Measurements from ENCODE around the gene C2CD3. TPM values are rescaled to one million over a fixed set of nuclear protein-coding genes. Genes with fewer than 3 reads are reported as not detected.

C2CD3 gene
- total RNA-seq, 1 donor from 2014 or later, result 13.8 TPM

- Histone ChIP-seq H3K4me3 (no peak overlapping the region), H3K9me3 (replicated peaks) (no peaks in the 10 kb centered on the region), H3K36me3 (peaks cover 17% of the 10 kb centered on the region), H3K4me1 (peaks cover 14% of the 10 kb centered on the region), H3K27me3 (ENCODE audit: low read depth) (no peaks in the 10 kb centered on the region), H3K27ac (replicated peaks) (no peak overlapping the region)
- intact Hi-C loops (cut with micrococcal nuclease), result no loop called here
- no peak for TF ChIP-seq CTCF (IDR thresholded peaks at IDR 0.05; ENCODE audit: borderline replicate concordance)
- no peak for DNase-seq
These were observed 145.2 kb downstream of the C2CD3 start for GRCh38 chr11:74025467-74026166.

- TF ChIP-seq CTCF (IDR thresholded peaks at IDR 0.05; ENCODE audit: borderline replicate concordance), result no peak
- Histone ChIP-seq H3K27ac (replicated peaks) (no peak overlapping the region), H3K9me3 (replicated peaks) (no peaks in the 10 kb centered on the region), H3K36me3 (peaks cover 20% of the 10 kb centered on the region), H3K4me3 (no peak overlapping the region), H3K27me3 (ENCODE audit: low read depth) (no peaks in the 10 kb centered on the region), H3K4me1 (peaks cover 26% of the 10 kb centered on the region)
- intact Hi-C loops (cut with micrococcal nuclease), result no loop called here
- peak; percentile 64 for DNase-seq
These were observed 146.4 kb downstream of the C2CD3 start for GRCh38 chr11:74024261-74025029.

GRCh38 chr11:74023276-74023675, 147.5 kb downstream of the C2CD3 start:
- Histone ChIP-seq H3K36me3 (peaks cover 10% of the 10 kb centered on the region), H3K27ac (replicated peaks) (peak overlapping the region; percentile 48), H3K4me3 (no peak overlapping the region), H3K9me3 (replicated peaks) (no peaks in the 10 kb centered on the region), H3K27me3 (ENCODE audit: low read depth) (no peaks in the 10 kb centered on the region), H3K4me1 (peaks cover 38% of the 10 kb centered on the region)
- no peak for TF ChIP-seq CTCF (IDR thresholded peaks at IDR 0.05; ENCODE audit: borderline replicate concordance)
- DNase-seq, result no peak
- intact Hi-C loops (cut with micrococcal nuclease), result no loop called here

- Histone ChIP-seq H3K4me1 (peaks cover 45% of the 10 kb centered on the region), H3K9me3 (replicated peaks) (no peaks in the 10 kb centered on the region), H3K27me3 (ENCODE audit: low read depth) (no peaks in the 10 kb centered on the region), H3K27ac (replicated peaks) (peak overlapping the region; percentile 48), H3K36me3 (peaks cover 10% of the 10 kb centered on the region), H3K4me3 (no peak overlapping the region)
- DNase-seq, result no peak
- intact Hi-C loops (cut with micrococcal nuclease), result no loop called here
- TF ChIP-seq CTCF (IDR thresholded peaks at IDR 0.05; ENCODE audit: borderline replicate concordance), result no peak
These were observed 148.3 kb downstream of the C2CD3 start for GRCh38 chr11:74022546-74022945.

GRCh38 chr11:74021998-74022397, 148.8 kb downstream of the C2CD3 start:
- peaks cover 49% of the 10 kb centered on the region for H3K4me1 ChIP-seq
- intact Hi-C loops (cut with micrococcal nuclease), result no loop called here

More at GRCh38 chr11:74021998-74022397, 148.8 kb downstream of the C2CD3 start:
- no peak for DNase-seq
- TF ChIP-seq CTCF (IDR thresholded peaks at IDR 0.05; ENCODE audit: borderline replicate concordance), result no peak
- Histone ChIP-seq H3K27ac (replicated peaks) (peak overlapping the region; percentile 33), H3K4me3 (no peak overlapping the region), H3K9me3 (replicated peaks) (no peaks in the 10 kb centered on the region), H3K36me3 (peaks cover 10% of the 10 kb centered on the region), H3K27me3 (ENCODE audit: low read depth) (no peaks in the 10 kb centered on the region)
